ENCODE measurements around the gene TMCO4.

DNA sequence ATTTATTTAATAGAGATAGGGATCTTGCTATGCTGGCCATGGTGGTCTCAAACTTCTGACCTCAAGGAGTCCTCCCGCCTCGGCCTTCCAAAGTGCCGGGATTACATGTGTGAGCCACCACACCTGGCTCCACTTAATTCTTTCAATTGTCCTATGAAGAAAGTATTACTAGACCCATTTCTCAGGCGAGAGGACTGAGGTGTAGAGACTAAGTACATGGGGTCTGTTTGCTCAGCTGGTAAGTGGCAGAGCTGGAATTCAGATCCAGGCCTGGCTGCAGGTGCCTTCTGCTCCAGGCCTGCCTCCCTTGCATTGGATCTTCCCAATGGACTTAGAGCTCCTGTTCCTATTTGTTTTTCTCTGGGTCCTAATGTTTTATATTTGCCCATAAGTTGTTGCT is 79.5 kb downstream of the TMCO4 start:
- TF ChIP-seq, protein P1, sequence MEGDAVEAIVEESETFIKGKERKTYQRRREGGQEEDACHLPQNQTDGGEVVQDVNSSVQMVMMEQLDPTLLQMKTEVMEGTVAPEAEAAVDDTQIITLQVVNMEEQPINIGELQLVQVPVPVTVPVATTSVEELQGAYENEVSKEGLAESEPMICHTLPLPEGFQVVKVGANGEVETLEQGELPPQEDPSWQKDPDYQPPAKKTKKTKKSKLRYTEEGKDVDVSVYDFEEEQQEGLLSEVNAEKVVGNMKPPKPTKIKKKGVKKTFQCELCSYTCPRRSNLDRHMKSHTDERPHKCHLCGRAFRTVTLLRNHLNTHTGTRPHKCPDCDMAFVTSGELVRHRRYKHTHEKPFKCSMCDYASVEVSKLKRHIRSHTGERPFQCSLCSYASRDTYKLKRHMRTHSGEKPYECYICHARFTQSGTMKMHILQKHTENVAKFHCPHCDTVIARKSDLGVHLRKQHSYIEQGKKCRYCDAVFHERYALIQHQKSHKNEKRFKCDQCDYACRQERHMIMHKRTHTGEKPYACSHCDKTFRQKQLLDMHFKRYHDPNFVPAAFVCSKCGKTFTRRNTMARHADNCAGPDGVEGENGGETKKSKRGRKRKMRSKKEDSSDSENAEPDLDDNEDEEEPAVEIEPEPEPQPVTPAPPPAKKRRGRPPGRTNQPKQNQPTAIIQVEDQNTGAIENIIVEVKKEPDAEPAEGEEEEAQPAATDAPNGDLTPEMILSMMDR (IDR thresholded peaks at IDR 0.05), result no peak
- no peak for TF ChIP-seq EZH2 (IDR thresholded peaks at IDR 0.05; ENCODE audit: borderline replicate concordance, insufficient read depth, low read depth, low read length, poor library complexity, severe bottlenecking)

All from B cell (primary cell).